Hematopoietic multipotent progenitor cell treated with erythropoietin and hydrocortisone succinate and interleukin-3 and kit ligand, for 8 days (in vitro differentiated cells): ENCODE measurements around the gene PLAC9.
A peak's percentile ranks its signal among the peaks of the same experiment; 100 is the strongest.

Source experiments
- DNase-seq: peaks from one replicate; pipeline ENCODE4 v3.0.0-alpha.2; 2015

The PLAC9 gene

GRCh38 chr10:80161321-80162083, 29.0 kb downstream of the PLAC9 start:
- peak; percentile 40 for DNase-seq

GRCh38 chr10:80163741-80164341, 31.3 kb downstream of the PLAC9 start:
- peak; percentile 37 for DNase-seq

- no peak for DNase-seq
Measured at GRCh38 chr10:80164596-80164995, 32.1 kb downstream of the PLAC9 start.

GRCh38 chr10:80165173-80165572, 32.6 kb downstream of the PLAC9 start:
- no peak for DNase-seq

- DNase-seq: no peak
Measured at GRCh38 chr10:80166581-80167470, 34.3 kb downstream of the PLAC9 start.

- DNase-seq: no peak
Measured at GRCh38 chr10:80167471-80168161, 35.1 kb downstream of the PLAC9 start.

GRCh38 chr10:80168162-80168511, 35.6 kb downstream of the PLAC9 start:
- DNase-seq: no peak

- peak; percentile 30 for DNase-seq
Measured at GRCh38 chr10:80168679-80169380, 36.3 kb downstream of the PLAC9 start.

GRCh38 chr10:80170026-80170425, 37.5 kb downstream of the PLAC9 start:
- no peak for DNase-seq

GRCh38 chr10:80170641-80171040, 38.1 kb downstream of the PLAC9 start:
- DNase-seq: no peak

GRCh38 chr10:80171248-80171660, 38.7 kb downstream of the PLAC9 start:
- DNase-seq: no peak

GRCh38 chr10:80172896-80173295, 40.4 kb downstream of the PLAC9 start:
- DNase-seq: peak; percentile 21

- no peak for DNase-seq
Measured at GRCh38 chr10:80173466-80173865, 40.9 kb downstream of the PLAC9 start.

GRCh38 chr10:80174641-80175395, 42.3 kb downstream of the PLAC9 start:
- DNase-seq: no peak

GRCh38 chr10:80176526-80176925, 44.0 kb downstream of the PLAC9 start:
- no peak for DNase-seq

- DNase-seq: no peak
Measured at GRCh38 chr10:80177781-80178636, 45.5 kb downstream of the PLAC9 start.

GRCh38 chr10:80182986-80183385, 50.5 kb downstream of the PLAC9 start:
- no peak for DNase-seq

GRCh38 chr10:80183436-80183835, 50.9 kb downstream of the PLAC9 start:
- DNase-seq: no peak

- no peak for DNase-seq
Measured at GRCh38 chr10:80184291-80184690, 51.8 kb downstream of the PLAC9 start.

GRCh38 chr10:80185578-80186299, 53.2 kb downstream of the PLAC9 start:
- no peak for DNase-seq
